GM12878 (cell line): ENCODE measurements around the gene LMCD1. TPM values are rescaled to one million over a fixed set of nuclear protein-coding genes. Genes with fewer than 3 reads are reported as not detected.

ENCODE experiments used
- ATAC-seq: fragments of 200-7000 bp; cut with Tn5 transposase; 3 replicates; pipeline ENCODE4 v1.9.1; 2020; ENCODE audit warnings: mild to moderate bottlenecking, moderate library complexity
- BruUV-seq: library from RNA; stranded (reverse); fragments of 400-500 nt; replicated peaks from 2 replicates; lab custom pipeline; 2021; lab: Mats Ljungman, UMichigan
- CTCF ChIA-PET: fragments of 300-600 bp; sonication (Branson Sonifier 250); formaldehyde crosslinking; extraction: SDS; loops from one replicate; lab custom pipeline; 2021; ENCODE audit warnings: inconsistent platforms; lab: Yijun Ruan, JAX
- POLR2A ChIA-PET: fragments of 350-600 bp; formaldehyde crosslinking; extraction: SDS; loops from one replicate; lab custom pipeline; 2021; ENCODE audit warnings: inconsistent platforms; lab: Charles Lee
- RAD21 ChIA-PET: fragments of 300-600 bp; sonication (Branson Sonifier 250); formaldehyde crosslinking; loops from one replicate; lab custom pipeline; 2023; ENCODE audit warnings: antibody characterized with exemption; ENCODE audit not compliant: unreplicated experiment; lab: Charles Lee
- SMC1A ChIA-PET: fragments of 300-600 bp; sonication (Branson Sonifier 250); formaldehyde crosslinking; loops from one replicate; lab custom pipeline; 2023; ENCODE audit not compliant: unreplicated experiment, uncharacterized antibody; lab: Charles Lee
- DNase-seq: peaks from one replicate; pipeline ENCODE4 v3.0.0-alpha.2; 2011; ENCODE audit warnings: low read depth, low spot score
- FAIRE-seq: peaks from 3 replicates; lab custom pipeline; 2011; peaks lifted over from hg19 to GRCh38; lab: Jason Lieb, UNC
- H2AFZ ChIP-seq: 2 replicates; pipeline ENCODE4 v1.6.0; 2011; ENCODE audit warnings: low read depth, low read length, control low read depth; ENCODE audit not compliant: control insufficient read depth
- H3K27ac ChIP-seq: 2 replicates; pipeline ENCODE4 v1.5.1; 2011; ENCODE audit warnings: control low read depth; ENCODE audit not compliant: control insufficient read depth, insufficient read depth
- H3K27me3 ChIP-seq, 2 experiments: replicated peaks in 1 of 2; 2 replicates each; pipeline versions ENCODE4 v1.6.0 to v1.6.1; 2011; ENCODE audit warnings: low read length in 1 of 2; ENCODE audit not compliant: control insufficient read depth in 2 of 2, insufficient read depth in 2 of 2
- H3K36me3 ChIP-seq, 2 experiments: 2 replicates each; pipeline ENCODE4 v1.5.1; 2011; ENCODE audit warnings: low read length in 1 of 2; ENCODE audit not compliant: control insufficient read depth in 2 of 2, insufficient read depth in 2 of 2
- H3K4me1 ChIP-seq: 2 replicates; pipeline ENCODE4 v1.6.1; 2011; ENCODE audit warnings: mild to moderate bottlenecking, low read length, moderate library complexity, mixed read lengths; ENCODE audit not compliant: control insufficient read depth, insufficient read depth
- H3K4me2 ChIP-seq: 2 replicates; pipeline ENCODE4 v1.6.0; 2011; ENCODE audit warnings: control low read depth; ENCODE audit not compliant: control insufficient read depth, insufficient read depth
- H3K4me3 ChIP-seq: fragments of 200-600 bp; sonication (generic); 2 replicates; pipeline ENCODE4 v1.5.1; 2016
- H3K79me2 ChIP-seq: 2 replicates; pipeline ENCODE4 v1.6.0; 2011; ENCODE audit warnings: low read length; ENCODE audit not compliant: control insufficient read depth, insufficient read depth
- H3K9ac ChIP-seq: 2 replicates; pipeline ENCODE4 v1.8.0; 2011; ENCODE audit warnings: low read length, control low read depth, mixed read lengths; ENCODE audit not compliant: control insufficient read depth, insufficient read depth
- H3K9me3 ChIP-seq: replicated peaks from 3 replicates; pipeline ENCODE4 v1.5.1; 2011; ENCODE audit warnings: mild to moderate bottlenecking, low read length; ENCODE audit not compliant: control insufficient read depth, insufficient read depth
- H4K20me1 ChIP-seq: 2 replicates; pipeline ENCODE4 v1.6.0; 2011; ENCODE audit not compliant: control insufficient read depth, insufficient read depth
- GABPA ChIP-seq: IDR thresholded peaks from 2 replicates; pipeline ENCODE4 v1.6.1; 2014; ENCODE audit warnings: antibody characterized with exemption, low read depth, mild to moderate bottlenecking, inconsistent platforms
- IRF4 ChIP-seq: IDR thresholded peaks from 2 replicates; pipeline ENCODE4 v1.6.1; 2011; ENCODE audit warnings: low read depth, low read length
- NR2C2 ChIP-seq: IDR thresholded peaks from 2 replicates; pipeline ENCODE4 v1.6.1; 2011; ENCODE audit warnings: borderline replicate concordance, low read depth; ENCODE audit not compliant: control insufficient read depth, insufficient read length
- PML ChIP-seq: IDR thresholded peaks from 2 replicates; pipeline ENCODE4 v1.6.1; 2012; ENCODE audit warnings: low read length, inconsistent platforms
- SMAD5 ChIP-seq: IDR thresholded peaks from 2 replicates; pipeline ENCODE4 v1.6.1; 2016; ENCODE audit warnings: antibody characterized with exemption, low read depth
- TBL1XR1 ChIP-seq: IDR thresholded peaks from 2 replicates; pipeline ENCODE4 v1.6.1; 2012; ENCODE audit warnings: low read depth, low read length, improper control_type of control experiment
- ZZZ3 ChIP-seq: IDR thresholded peaks from 2 replicates; pipeline ENCODE4 v1.6.1; 2011; ENCODE audit warnings: low read depth; ENCODE audit not compliant: control insufficient read depth, insufficient read length
- WGBS: methylation state at CpG from one replicate; pipeline ENCODE4 v1.1.6; 2016; ENCODE audit warnings: low lambda C conversion rate; ENCODE audit not compliant: insufficient replicate concordance, insufficient coverage; ENCODE audit errors: missing lambda C conversion rate; 5-methylcytosine and 5-hydroxymethylcytosine counted together
- in situ Hi-C: fragments of 300-500 bp; cut with MboI; formaldehyde crosslinking; loops from 9 replicates; pipeline ENCODE4 v1.14.3; 2018; ENCODE audit warnings: mixed read lengths
- intact Hi-C: fragments of 100-400 bp; cut with micrococcal nuclease; formaldehyde crosslinking; loops from one replicate; pipeline ENCODE4 v1.14.2; 2022; ENCODE audit not compliant: unreplicated experiment
- polyA plus RNA-seq, 11 experiments: library from polyadenylated mRNA; depleted of rRNA in 4 of 11; unstranded in 6 of 11; stranded (reverse) in 5 of 11; fragments of >200 nt; fragmentation: Nextera tagmentation in 4 of 11; fragmentation: Illumina TruSeq in 1 of 11; extraction: Ambion mirVana in 4 of 11; extraction: Trizol in 1 of 11; gene quantifications; 1 replicate in 1 of 11; 2 replicates in 10 of 11; pipeline versions ENCODE4 v1.2.1 to v1.2.3, GENCODE V29; 2011 to 2016; ENCODE audit warnings: inconsistent platforms in 2 of 11, missing spikeins in 2 of 11, low read depth in 1 of 11
- total RNA-seq, 4 experiments: library from RNA; depleted of rRNA in 3 of 4; stranded (reverse); fragments of >200 nt in 3 of 4; fragmentation: Illumina TruSeq in 1 of 4; extraction: Trizol in 1 of 4; gene quantifications; 2 replicates each; pipeline versions ENCODE4 v1.2.1 to v1.2.3, GENCODE V29; 2013 to 2021
- TF ChIP-seq, protein P1 (sequence below): fragments of 450-650 bp; formaldehyde crosslinking; IDR thresholded peaks from 2 replicates; pipeline ENCODE4 v1.4.0; 2020; ENCODE audit warnings: mild to moderate bottlenecking, moderate library complexity
- TF ChIP-seq, protein P2 (sequence below): IDR thresholded peaks from 2 replicates; pipeline ENCODE4 v1.6.1; 2012; ENCODE audit warnings: low read depth, low read length, improper control_type of control experiment

Gene LMCD1
- total and polyA plus RNA-seq, 10 of the 15 experiments (the other 5 are each of a cell fraction or from before 2014, with no cell fraction given): 0.27 to 6.4 (median 1.7) TPM

DNA sequence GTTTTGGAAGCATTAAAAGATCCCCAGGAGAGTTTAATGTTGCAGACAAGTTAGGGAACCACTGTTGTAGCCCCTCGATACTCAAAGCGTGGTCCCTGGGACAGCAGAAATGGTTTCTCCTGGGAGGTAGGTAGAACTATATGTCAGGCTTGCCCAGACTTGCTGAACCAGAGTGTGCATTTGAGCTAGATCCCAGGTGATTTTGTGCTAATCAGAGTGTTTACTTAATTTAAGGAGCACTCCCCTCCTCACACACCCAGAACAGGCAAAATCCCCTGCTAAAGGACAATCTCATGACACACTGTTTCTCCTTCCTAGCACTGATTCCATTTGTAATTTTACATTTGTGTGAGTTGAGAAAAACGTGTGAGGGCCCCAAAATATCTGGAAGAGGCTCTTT, 24.3 kb downstream of the LMCD1 start:
- ChIA-PET SMC1A (interaction anchor here (0.9 to 2.9 kb wide), 4 partner anchors 13 to 22 kb away, joined by 4 to 12 read pairs (median 4); no protein-coding TSS in a partner anchor), RAD21 (no interaction called here), CTCF (interaction anchor here (1.0 to 1.3 kb wide), 2 partner anchors 20 to 286 kb away, joined by 3 to 4 read pairs; no protein-coding TSS in a partner anchor), POLR2A (interaction anchor here (1.3 kb wide), 1 partner anchor 20 kb away, joined by 3 read pairs; no protein-coding TSS in a partner anchor)
- Histone ChIP-seq H4K20me1 (no peaks in the 10 kb centered on the region), H3K4me1 (no peaks in the 10 kb centered on the region), H3K79me2 (no peaks in the 10 kb centered on the region), H3K9ac (no peak overlapping the region), H3K4me3 (no peak overlapping the region), H2AFZ (no peak overlapping the region), H3K36me3 (no peaks in the 10 kb centered on the region), H3K4me2 (no peak overlapping the region), H3K27me3 (no peaks in the 10 kb centered on the region), H3K27ac (no peak overlapping the region), H3K9me3 (no peaks in the 10 kb centered on the region; the same call in 2 of the 3 replicates)
- intact Hi-C loops: no loop called here
- in situ Hi-C loops: no loop called here
- TF ChIP-seq SMAD5: no peak
- TF ChIP-seq, protein P1, sequence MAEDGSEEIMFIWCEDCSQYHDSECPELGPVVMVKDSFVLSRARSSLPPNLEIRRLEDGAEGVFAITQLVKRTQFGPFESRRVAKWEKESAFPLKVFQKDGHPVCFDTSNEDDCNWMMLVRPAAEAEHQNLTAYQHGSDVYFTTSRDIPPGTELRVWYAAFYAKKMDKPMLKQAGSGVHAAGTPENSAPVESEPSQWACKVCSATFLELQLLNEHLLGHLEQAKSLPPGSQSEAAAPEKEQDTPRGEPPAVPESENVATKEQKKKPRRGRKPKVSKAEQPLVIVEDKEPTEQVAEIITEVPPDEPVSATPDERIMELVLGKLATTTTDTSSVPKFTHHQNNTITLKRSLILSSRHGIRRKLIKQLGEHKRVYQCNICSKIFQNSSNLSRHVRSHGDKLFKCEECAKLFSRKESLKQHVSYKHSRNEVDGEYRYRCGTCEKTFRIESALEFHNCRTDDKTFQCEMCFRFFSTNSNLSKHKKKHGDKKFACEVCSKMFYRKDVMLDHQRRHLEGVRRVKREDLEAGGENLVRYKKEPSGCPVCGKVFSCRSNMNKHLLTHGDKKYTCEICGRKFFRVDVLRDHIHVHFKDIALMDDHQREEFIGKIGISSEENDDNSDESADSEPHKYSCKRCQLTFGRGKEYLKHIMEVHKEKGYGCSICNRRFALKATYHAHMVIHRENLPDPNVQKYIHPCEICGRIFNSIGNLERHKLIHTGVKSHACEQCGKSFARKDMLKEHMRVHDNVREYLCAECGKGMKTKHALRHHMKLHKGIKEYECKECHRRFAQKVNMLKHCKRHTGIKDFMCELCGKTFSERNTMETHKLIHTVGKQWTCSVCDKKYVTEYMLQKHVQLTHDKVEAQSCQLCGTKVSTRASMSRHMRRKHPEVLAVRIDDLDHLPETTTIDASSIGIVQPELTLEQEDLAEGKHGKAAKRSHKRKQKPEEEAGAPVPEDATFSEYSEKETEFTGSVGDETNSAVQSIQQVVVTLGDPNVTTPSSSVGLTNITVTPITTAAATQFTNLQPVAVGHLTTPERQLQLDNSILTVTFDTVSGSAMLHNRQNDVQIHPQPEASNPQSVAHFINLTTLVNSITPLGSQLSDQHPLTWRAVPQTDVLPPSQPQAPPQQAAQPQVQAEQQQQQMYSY (CRISPR knock-in tag): no peak
- TF ChIP-seq IRF4: no peak
- TF ChIP-seq ZZZ3: no peak
- no peak for TF ChIP-seq NR2C2
- no peak for TF ChIP-seq PML
- TF ChIP-seq TBL1XR1: no peak
- TF ChIP-seq, protein P2, sequence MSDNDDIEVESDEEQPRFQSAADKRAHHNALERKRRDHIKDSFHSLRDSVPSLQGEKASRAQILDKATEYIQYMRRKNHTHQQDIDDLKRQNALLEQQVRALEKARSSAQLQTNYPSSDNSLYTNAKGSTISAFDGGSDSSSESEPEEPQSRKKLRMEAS: no peak
- no peak for TF ChIP-seq GABPA
- FAIRE-seq: no peak
- 42% methylated on average over 2 of the region's 3 CpGs for WGBS
- no peak for DNase-seq
- no TSS peak for BruUV-seq
- no peak for ATAC-seq
